ENCODE data around the gene SMIM45.

Gene SMIM45

GRCh38 chr22:41922940-41923594 lies 28.9 kb upstream of the SMIM45 start:
- TF ChIP-seq, protein P1, sequence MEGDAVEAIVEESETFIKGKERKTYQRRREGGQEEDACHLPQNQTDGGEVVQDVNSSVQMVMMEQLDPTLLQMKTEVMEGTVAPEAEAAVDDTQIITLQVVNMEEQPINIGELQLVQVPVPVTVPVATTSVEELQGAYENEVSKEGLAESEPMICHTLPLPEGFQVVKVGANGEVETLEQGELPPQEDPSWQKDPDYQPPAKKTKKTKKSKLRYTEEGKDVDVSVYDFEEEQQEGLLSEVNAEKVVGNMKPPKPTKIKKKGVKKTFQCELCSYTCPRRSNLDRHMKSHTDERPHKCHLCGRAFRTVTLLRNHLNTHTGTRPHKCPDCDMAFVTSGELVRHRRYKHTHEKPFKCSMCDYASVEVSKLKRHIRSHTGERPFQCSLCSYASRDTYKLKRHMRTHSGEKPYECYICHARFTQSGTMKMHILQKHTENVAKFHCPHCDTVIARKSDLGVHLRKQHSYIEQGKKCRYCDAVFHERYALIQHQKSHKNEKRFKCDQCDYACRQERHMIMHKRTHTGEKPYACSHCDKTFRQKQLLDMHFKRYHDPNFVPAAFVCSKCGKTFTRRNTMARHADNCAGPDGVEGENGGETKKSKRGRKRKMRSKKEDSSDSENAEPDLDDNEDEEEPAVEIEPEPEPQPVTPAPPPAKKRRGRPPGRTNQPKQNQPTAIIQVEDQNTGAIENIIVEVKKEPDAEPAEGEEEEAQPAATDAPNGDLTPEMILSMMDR (IDR thresholded peaks at IDR 0.05; ENCODE audit: low read depth, low read length, missing control alignments): no peak
- no peak overlapping the region for H3K4me3 ChIP-seq (replicated peaks; ENCODE audit: low read depth, low read length)
- no peak for DNase-seq (ENCODE audit: extremely low read depth, low read depth)

GRCh38 chr22:41923595-41924276 lies 28.2 kb upstream of the SMIM45 start:
- DNase-seq (ENCODE audit: extremely low read depth, low read depth): no peak
- TF ChIP-seq, protein P1 (IDR thresholded peaks at IDR 0.05; ENCODE audit: low read depth, low read length, missing control alignments): no peak
- H3K4me3 ChIP-seq (replicated peaks; ENCODE audit: low read depth, low read length): no peak overlapping the region

DNA sequence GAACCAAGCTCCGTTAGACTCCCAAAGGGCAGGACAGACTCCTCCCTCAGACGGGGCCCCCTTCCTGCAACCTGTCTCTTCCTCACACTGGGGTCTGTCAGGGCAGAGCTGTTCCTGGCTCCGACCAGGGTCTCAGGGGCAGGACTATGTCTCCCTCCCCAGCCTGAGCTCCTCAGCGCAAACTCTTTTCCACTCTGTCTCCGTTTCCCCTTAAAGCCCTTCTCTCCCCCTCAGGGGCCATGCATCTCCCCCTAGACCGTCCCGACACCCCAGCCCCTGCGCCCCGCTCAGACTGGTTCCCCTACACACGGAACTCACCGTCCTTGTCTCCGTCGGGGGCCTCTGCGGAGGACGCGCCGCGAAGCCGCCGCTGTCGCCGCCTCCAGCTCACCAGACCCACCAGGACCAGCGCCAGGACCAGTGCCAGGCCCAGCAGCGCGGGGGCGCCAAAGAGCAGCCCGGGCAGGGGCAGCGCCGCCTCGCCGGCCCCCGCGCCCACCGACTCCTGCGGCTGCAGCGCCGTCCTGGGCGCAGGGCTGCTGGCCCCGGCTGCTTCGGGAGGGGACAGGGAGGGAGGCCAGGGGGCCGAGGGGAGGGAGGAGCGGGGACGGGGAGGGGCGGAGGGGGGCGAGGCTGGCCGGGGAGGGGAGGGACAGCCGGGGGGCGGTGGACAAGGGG lies 26.0 kb upstream of the SMIM45 start:
- TF ChIP-seq, protein P1 (IDR thresholded peaks at IDR 0.05; ENCODE audit: low read depth, low read length, missing control alignments): peak; percentile 54
- H3K4me3 ChIP-seq (replicated peaks; ENCODE audit: low read depth, low read length): no peak overlapping the region
- DNase-seq (ENCODE audit: extremely low read depth, low read depth): no peak

DNA sequence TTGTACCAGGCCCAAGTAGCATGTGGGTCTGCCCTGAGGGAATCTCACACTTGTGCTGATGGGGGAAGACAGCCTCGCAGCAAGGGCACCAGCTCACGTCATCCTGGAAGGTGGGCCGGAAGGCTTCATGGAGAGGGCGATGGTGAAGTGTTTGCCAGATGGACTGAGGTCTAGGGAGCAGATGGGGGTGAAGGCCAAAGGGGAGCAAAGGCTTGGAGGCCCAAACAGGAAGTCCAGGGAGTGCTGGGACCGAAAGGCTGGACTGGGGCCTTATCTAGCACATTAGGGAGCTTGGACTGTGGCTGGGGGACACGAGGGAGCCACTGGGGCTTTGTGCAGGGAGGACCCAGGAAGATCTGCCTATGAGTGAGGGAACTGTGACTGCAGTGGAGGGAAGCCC lies 24.1 kb upstream of the SMIM45 start:
- DNase-seq (ENCODE audit: extremely low read depth, low read depth): no peak

DNA sequence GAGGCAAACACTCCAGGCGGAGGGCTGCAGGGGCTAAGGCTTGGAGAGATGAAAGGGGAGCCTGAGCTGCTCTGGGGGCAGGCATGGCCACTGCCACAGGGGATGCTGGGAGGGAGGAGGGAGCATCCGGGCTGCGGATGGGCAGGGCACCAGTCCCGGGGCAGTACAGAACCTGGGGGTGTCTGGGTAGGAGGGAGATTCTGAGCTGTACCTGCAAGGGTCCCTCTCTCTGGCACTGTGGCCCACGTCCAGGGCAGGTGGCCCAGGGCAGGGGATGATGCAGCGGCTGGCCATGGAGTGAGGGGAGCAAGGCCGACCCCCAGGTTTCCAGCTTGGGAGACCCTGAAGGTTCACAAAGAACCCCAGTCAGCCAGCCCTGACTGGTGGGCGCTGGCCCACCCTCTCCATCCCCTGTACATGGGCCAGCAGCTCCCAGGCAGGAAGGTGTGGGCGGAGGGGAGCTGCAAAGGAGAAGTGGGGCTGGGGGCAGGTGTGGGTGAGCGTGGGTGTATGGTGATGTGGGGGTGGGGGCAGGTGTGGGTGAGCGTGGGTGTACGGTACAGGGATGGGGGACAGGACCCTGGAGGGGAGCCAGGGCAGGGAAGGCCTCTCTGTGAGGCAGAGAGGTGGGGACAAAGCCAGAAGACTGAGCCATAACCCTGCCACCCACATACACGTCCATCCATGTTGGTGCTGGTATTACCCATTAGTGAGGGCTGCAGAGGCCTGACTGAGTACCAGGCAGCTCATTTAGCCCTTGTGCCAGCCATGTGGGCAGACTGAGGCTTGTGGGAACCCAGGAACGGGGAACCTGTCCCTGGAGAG lies 23.1 kb upstream of the SMIM45 start:
- H3K4me3 ChIP-seq (replicated peaks; ENCODE audit: low read depth, low read length): no peak overlapping the region
- TF ChIP-seq, protein P1 (IDR thresholded peaks at IDR 0.05; ENCODE audit: low read depth, low read length, missing control alignments): no peak
- DNase-seq (ENCODE audit: extremely low read depth, low read depth): no peak

More for the DNA sequence above, 24.1 kb upstream of the SMIM45 start:
- TF ChIP-seq, protein P1 (IDR thresholded peaks at IDR 0.05; ENCODE audit: low read depth, low read length, missing control alignments): no peak
- H3K4me3 ChIP-seq (replicated peaks; ENCODE audit: low read depth, low read length): no peak overlapping the region

GRCh38 chr22:41929418-41929810 lies 22.5 kb upstream of the SMIM45 start:
- H3K4me3 ChIP-seq (replicated peaks; ENCODE audit: low read depth, low read length): no peak overlapping the region
- TF ChIP-seq, protein P1 (IDR thresholded peaks at IDR 0.05; ENCODE audit: low read depth, low read length, missing control alignments): no peak
- DNase-seq (ENCODE audit: extremely low read depth, low read depth): no peak

Data from HFF-Myc (cell line).